Suprapubic skin (tissue), 4 donors: ENCODE results near the gene ARHGEF12. TPM values are rescaled to one million over a fixed set of nuclear protein-coding genes. Genes with fewer than 3 reads are reported as not detected.

Source experiments
- DNase-seq, 2 donors: peaks; one replicate each; pipeline ENCODE4 v3.0.0-alpha.2; 2019; ENCODE audit warnings: low spot score in 2 of 2
- H3K27ac ChIP-seq: fragments of 200-600 bp; sonication (generic); one replicate; pipeline ENCODE4 v1.5.1; 2019
- H3K27me3 ChIP-seq: fragments of 200-600 bp; sonication (generic); one replicate; pipeline ENCODE4 v1.5.1; 2019
- H3K36me3 ChIP-seq: fragments of 200-600 bp; sonication (generic); one replicate; pipeline ENCODE4 v1.5.1; 2019
- H3K4me1 ChIP-seq: fragments of 200-600 bp; sonication (generic); one replicate; pipeline ENCODE4 v1.5.1; 2019
- H3K4me3 ChIP-seq: fragments of 200-600 bp; sonication (generic); one replicate; pipeline ENCODE4 v1.5.1; 2019; ENCODE audit warnings: mild to moderate bottlenecking
- H3K9me3 ChIP-seq: fragments of 200-600 bp; sonication (generic); one replicate; pipeline ENCODE4 v1.5.1; 2019
- EP300 ChIP-seq: sonication (generic); formaldehyde crosslinking; IDR thresholded peaks from one replicate; pipeline ENCODE4 v1.6.1; 2017; ENCODE audit warnings: antibody characterized with exemption
- POLR2A ChIP-seq, 2 donors: fragments of 450-650 bp; IDR thresholded peaks; one replicate each; pipeline ENCODE4 v1.6.1; 2017; ENCODE audit warnings: antibody characterized with exemption in 2 of 2, mild to moderate bottlenecking in 2 of 2, moderate library complexity in 2 of 2
- POLR2AphosphoS5 ChIP-seq, 3 donors: sonication (generic); formaldehyde crosslinking; IDR thresholded peaks; one replicate each; pipeline ENCODE4 v1.6.1; 2017; ENCODE audit warnings: antibody characterized with exemption in 3 of 3
- WGBS: methylation state at CpG from one replicate; pipeline ENCODE4 v1.1.5; 2018; 5-methylcytosine and 5-hydroxymethylcytosine counted together
- total RNA-seq, 4 donors: library from RNA; depleted of rRNA; stranded (reverse); fragments of >200 nt; gene quantifications; one replicate each; pipeline ENCODE4 v1.1.0, GENCODE V29; 2016
- TF ChIP-seq, protein P1 (sequence below), 2 donors: fragments of 200-600 bp in 1 of 2; fragments of 450-650 bp in 1 of 2; sonication (generic) in 1 of 2; IDR thresholded peaks; one replicate each; pipeline ENCODE4 v1.5.1; 2016 to 2019; ENCODE audit warnings: antibody characterized with exemption in 2 of 2, mild to moderate bottlenecking in 1 of 2, moderate library complexity in 1 of 2

ARHGEF12 gene
- total RNA-seq, 4 donors from 2014 or later = 107 to 222 (median 138) TPM

GRCh38 chr11:120409655-120410054, 73.4 kb downstream of the ARHGEF12 start:
- Histone ChIP-seq H3K4me1 (peaks cover 18% of the 10 kb centered on the region), H3K27ac (no peak overlapping the region), H3K4me3 (no peak overlapping the region), H3K36me3 (no peaks in the 10 kb centered on the region), H3K27me3 (no peaks in the 10 kb centered on the region), H3K9me3 (no peaks in the 10 kb centered on the region)
- no peak for DNase-seq
- WGBS = 87% methylated on average over 5 of the region's 5 CpGs
- no peak for TF ChIP-seq POLR2AphosphoS5 (IDR thresholded peaks at IDR 0.05)
- TF ChIP-seq, protein P1, sequence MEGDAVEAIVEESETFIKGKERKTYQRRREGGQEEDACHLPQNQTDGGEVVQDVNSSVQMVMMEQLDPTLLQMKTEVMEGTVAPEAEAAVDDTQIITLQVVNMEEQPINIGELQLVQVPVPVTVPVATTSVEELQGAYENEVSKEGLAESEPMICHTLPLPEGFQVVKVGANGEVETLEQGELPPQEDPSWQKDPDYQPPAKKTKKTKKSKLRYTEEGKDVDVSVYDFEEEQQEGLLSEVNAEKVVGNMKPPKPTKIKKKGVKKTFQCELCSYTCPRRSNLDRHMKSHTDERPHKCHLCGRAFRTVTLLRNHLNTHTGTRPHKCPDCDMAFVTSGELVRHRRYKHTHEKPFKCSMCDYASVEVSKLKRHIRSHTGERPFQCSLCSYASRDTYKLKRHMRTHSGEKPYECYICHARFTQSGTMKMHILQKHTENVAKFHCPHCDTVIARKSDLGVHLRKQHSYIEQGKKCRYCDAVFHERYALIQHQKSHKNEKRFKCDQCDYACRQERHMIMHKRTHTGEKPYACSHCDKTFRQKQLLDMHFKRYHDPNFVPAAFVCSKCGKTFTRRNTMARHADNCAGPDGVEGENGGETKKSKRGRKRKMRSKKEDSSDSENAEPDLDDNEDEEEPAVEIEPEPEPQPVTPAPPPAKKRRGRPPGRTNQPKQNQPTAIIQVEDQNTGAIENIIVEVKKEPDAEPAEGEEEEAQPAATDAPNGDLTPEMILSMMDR (IDR thresholded peaks at IDR 0.05) = no peak
- TF ChIP-seq EP300 = no peak
- no peak for TF ChIP-seq POLR2A (IDR thresholded peaks at IDR 0.05)

- no peak overlapping the region for H3K27ac ChIP-seq
- no peaks in the 10 kb centered on the region for H3K36me3 ChIP-seq
- no peak overlapping the region for H3K4me3 ChIP-seq
- no peak for DNase-seq
- WGBS = 69% methylated on average over 8 of the region's 8 CpGs
- peaks cover 16% of the 10 kb centered on the region for H3K4me1 ChIP-seq
- H3K27me3 ChIP-seq = no peaks in the 10 kb centered on the region
- H3K9me3 ChIP-seq = no peaks in the 10 kb centered on the region
- TF ChIP-seq POLR2AphosphoS5 (IDR thresholded peaks at IDR 0.05) (no peak), POLR2A (IDR thresholded peaks at IDR 0.05) (no peak), EP300 (no peak)
- TF ChIP-seq, protein P1 (IDR thresholded peaks at IDR 0.05) = no peak
These were observed 74.6 kb downstream of the ARHGEF12 start for GRCh38 chr11:120410622-120411380.

DNA sequence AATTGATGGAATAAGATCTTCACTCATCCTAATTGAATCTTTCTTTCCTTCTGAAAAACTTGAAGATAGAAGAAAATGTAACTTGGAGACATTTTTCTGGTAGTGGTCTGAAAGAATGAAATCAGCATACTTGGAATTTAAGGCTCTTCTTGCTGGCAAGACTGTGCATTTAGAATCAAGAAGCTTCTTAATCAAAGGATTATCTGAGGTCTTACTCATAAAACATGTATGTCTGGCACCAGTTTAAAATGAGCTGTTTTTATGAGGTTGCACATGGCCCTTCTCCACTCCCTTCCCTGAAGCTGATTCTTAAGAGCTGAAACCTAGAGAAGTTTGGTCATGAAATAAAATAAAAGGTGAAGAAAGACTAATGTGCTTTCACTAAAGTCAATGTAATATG, 77.3 kb downstream of the ARHGEF12 start:
- H3K4me1 ChIP-seq = peaks cover 16% of the 10 kb centered on the region
- no peak overlapping the region for H3K27ac ChIP-seq
- TF ChIP-seq POLR2A (IDR thresholded peaks at IDR 0.05) (no peak), EP300 (no peak), POLR2AphosphoS5 (IDR thresholded peaks at IDR 0.05) (no peak)
- TF ChIP-seq, protein P1 (IDR thresholded peaks at IDR 0.05) = no peak
- no peaks in the 10 kb centered on the region for H3K27me3 ChIP-seq
- H3K9me3 ChIP-seq = no peaks in the 10 kb centered on the region
- H3K36me3 ChIP-seq = no peaks in the 10 kb centered on the region
- no peak overlapping the region for H3K4me3 ChIP-seq
- DNase-seq = no peak

DNA sequence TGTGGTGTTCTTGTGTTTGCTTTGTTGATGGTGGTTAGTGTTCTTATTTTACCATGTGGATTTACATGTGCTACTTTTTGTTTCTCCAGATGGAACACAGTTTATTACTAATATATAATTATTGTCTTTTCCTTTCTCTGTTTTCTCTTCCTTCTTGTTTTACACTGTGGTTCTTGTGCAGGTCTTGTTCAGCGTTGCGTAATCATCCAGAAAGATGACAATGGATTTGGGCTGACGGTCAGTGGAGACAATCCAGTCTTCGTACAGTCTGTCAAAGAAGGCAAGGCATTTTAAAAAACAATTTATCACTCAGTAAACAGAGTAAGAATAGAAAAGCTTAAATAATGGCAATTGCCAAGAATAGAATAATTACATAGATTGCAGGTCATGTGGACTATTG, 84.4 kb downstream of the ARHGEF12 start:
- no peaks in the 10 kb centered on the region for H3K27me3 ChIP-seq
- no peaks in the 10 kb centered on the region for H3K9me3 ChIP-seq
- no peak for TF ChIP-seq POLR2A (IDR thresholded peaks at IDR 0.05)
- TF ChIP-seq EP300 = no peak
- H3K27ac ChIP-seq = no peak overlapping the region
- H3K4me1 ChIP-seq = peaks cover 8% of the 10 kb centered on the region
- H3K36me3 ChIP-seq = peaks cover 21% of the 10 kb centered on the region
- H3K4me3 ChIP-seq = no peak overlapping the region
- no peak for DNase-seq
- 92% methylated on average over 4 of the region's 4 CpGs for WGBS

DNA sequence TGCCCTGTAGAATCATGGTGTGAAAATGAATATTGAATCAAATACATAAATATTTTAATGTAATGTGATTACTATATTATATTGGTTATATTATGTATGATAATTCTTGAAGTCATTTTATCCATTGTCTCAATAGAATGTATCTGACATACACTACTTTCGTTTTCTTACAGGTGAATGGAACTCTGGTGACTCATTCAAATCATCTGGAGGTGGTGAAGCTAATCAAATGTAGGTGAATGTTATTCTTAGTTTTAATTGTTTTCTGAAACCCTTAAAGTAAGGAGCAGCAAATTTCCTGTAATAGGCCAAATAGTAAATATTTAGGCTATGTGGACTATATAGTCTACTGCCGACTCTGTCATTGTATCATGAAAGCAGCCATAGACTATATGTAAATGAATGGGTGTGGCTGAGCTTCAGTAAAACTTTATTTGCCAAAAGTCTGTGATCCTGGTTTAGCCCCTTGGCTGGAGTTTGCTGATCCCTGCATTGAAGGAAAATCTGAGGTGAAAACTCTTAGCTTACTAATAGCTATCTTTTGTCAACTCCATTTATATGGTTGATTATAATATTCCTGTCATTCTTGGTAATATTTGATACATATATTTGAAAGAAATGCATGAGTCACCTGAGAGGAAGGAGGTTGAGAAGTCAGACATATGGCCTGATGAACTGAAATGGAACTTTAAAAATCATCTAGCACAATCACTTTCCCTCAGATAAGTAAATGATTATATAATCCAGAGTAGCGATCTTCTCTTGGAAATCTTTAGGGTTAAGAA, 88.2 kb downstream of the ARHGEF12 start:
- Histone ChIP-seq H3K27me3 (no peaks in the 10 kb centered on the region), H3K9me3 (no peaks in the 10 kb centered on the region), H3K36me3 (peaks cover 17% of the 10 kb centered on the region), H3K27ac (no peak overlapping the region), H3K4me3 (no peak overlapping the region), H3K4me1 (peaks cover 8% of the 10 kb centered on the region)
- DNase-seq = no peak
- 62% methylated on average over 3 of the region's 3 CpGs for WGBS
- TF ChIP-seq POLR2AphosphoS5 (IDR thresholded peaks at IDR 0.05) (no peak), POLR2A (IDR thresholded peaks at IDR 0.05) (no peak), EP300 (no peak)
- TF ChIP-seq, protein P1 (IDR thresholded peaks at IDR 0.05) = no peak
